ENCODE results near the gene ASB12.
"Not testable (repeated sequence)": the region's sequence is repeated elsewhere in the genome, so short reads cannot be mapped to it uniquely, and the experiment has no call there.

Gene ASB12, protein sequence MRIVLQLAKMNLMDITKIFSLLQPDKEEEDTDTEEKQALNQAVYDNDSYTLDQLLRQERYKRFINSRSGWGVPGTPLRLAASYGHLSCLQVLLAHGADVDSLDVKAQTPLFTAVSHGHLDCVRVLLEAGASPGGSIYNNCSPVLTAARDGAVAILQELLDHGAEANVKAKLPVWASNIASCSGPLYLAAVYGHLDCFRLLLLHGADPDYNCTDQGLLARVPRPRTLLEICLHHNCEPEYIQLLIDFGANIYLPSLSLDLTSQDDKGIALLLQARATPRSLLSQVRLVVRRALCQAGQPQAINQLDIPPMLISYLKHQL

GRCh38 chrX:64230123-64230970, at the start of gene ASB12:
Gene ASB12, minus strand, starts transcription at chrX:64230607. Its CDS starts 4,957 bp downstream, at chrX:64225650.
- no peak for DNase-seq

DNA sequence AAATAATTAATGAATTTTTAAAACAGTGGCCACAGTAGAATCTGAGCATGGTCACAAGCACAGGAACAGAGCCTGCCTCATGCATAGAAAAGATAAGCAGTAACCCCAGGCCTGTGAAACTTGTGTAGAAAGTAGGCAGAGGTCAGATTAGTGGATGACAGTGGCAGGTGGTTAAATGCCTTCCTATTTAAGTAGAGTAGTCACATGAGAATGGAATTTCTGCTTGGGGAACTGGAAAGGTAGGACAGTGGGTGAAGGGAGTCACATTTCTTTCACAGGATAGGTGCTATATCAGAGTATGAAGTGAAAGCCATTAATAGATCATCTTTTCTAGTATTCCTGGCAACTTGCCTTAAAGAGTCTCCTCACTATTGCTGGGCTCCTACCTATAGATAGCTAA, 34.9 kb upstream of the ASB12 start:
- no peak for DNase-seq

- DNase-seq: no peak
Measured at GRCh38 chrX:64229154-64229553, 1.3 kb downstream of the ASB12 start.

GRCh38 chrX:64218023-64218422, 12.4 kb downstream of the ASB12 start:
- no peak for DNase-seq

DNA sequence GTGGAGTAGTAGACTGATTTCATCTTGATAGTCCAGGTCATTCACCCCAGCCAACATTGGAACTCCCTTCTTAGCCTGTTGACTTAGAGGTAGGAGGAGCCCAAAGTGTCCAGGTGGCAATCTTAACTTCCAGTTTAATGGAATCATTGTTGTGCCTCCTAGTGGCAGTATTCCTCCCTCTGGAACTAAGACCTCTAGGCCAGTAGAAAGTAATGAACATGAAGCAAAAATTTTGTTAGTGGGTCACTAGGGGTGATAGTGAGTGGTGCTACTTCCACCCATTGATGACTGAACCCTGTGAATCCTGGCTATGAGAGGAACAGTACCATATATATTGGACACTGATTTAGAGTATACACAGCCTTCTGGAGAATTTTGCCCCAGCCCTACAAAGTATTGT, 16.4 kb downstream of the ASB12 start:
- not testable (repeated sequence) for DNase-seq

- no peak for DNase-seq
Measured at GRCh38 chrX:64206556-64207162, 23.7 kb downstream of the ASB12 start.

- DNase-seq: peak; percentile 89
Measured at GRCh38 chrX:64205735-64206501, 24.5 kb downstream of the ASB12 start.

DNA sequence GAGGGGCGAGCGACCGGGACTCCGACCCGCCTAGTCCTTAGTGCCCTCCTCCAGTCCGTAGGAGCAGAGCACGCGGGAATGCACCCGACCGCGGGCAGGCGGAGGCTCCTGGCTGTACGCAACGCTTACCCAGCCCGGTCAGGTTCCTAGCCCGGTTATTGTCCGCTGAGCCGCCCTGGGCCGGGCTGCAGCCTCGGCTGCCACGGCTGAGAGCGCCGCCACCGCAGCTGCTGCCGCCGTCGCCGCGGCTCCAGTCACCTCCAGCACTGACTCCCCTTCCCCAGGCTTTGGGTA, 25.0 kb downstream of the ASB12 start, which contains the start of gene AMER1:
TSS of gene AMER1 (minus strand) at position 268 of the 294 bp plus-strand sequence. CDS start 12,422 bp downstream, outside the sequence.
- peak; percentile 18 to 42 for DNase-seq

DNA sequence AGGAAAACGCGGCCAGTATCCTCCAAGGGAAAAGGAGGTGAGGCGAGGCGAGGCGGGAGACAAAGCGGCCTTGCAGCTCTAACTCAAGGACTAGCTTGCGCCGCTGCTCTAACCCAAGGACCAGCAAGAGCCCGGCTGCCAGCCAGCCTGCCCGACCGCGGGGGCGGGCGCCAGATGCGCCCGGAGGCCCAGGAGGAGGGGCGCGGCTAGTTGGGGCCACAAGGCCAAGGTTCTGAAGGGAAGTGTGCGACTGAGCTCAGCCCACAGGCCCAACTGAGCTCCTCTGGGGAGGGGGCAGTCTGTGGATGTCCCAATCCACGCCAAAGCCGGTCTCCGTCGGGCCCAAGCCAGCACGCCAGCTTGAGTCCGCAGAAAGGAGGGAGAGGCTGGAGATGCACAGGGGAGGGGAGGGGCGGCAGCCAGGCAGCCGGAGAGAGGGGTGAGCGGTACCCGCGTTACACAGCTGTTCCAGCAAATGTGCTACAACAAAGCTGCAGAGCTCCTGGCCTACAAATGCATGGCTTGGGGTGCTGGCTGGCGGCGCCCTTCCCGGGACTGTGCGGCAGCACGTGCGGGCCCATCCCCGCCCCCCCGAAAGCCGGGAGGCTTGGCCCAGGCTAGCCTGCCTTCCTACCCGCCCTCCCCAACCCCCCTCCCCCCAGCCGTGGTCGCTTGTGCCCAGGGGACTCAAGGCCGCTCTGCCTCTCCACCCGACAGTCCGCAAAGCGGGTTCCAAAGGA, 25.5 kb downstream of the ASB12 start:
- DNase-seq: no peak

DNA sequence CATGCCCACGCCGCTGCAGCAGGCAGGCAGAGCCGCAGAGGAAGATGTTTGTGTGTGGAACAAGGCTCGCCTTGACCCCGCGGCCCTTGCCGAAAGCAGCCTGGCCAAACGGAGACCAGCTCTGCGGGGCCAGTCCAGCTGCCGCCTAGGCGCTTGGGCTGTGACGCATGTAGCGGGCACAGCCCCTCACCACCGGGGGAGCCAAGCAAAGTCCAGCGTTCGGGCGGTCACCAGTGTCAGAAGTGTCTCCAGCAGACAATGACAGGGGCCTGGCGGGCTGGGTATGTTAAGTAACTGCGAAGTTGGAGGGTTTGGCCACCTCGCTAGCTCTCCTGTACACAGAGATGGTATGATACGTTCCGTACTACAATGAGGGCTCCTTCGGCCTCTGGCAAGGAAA, 26.2 kb downstream of the ASB12 start:
- DNase-seq: no peak

GRCh38 chrX:64202808-64203325, 27.5 kb downstream of the ASB12 start:
- DNase-seq: no peak

DNA sequence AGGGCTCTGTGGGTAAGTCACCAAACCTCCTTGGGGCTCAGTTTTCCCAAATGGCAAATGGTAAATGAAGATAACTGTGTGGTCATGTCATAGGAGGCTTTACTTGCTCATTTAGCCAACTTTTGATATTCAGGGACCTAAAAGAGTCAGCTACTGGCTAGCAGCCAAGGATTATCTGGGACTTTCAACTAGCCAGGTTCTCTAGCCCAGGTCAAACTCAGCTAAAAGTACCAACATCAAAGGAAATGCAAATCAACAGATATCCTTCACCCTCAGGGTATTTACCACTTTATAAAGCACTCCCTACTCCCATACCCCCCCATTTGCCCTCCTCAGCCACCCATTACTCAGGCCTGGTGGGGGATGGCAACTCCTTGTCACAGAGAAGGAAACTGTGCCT, 32.4 kb downstream of the ASB12 start:
- DNase-seq: no peak

GRCh38 chrX:64196606-64197005, 33.8 kb downstream of the ASB12 start:
- no peak for DNase-seq

- DNase-seq: no peak
Measured at GRCh38 chrX:64195862-64196261, 34.5 kb downstream of the ASB12 start.

- no peak for DNase-seq
Measured at GRCh38 chrX:64192673-64193072, 37.7 kb downstream of the ASB12 start.

GRCh38 chrX:64192040-64192439, 38.4 kb downstream of the ASB12 start:
- no peak for DNase-seq

DNA sequence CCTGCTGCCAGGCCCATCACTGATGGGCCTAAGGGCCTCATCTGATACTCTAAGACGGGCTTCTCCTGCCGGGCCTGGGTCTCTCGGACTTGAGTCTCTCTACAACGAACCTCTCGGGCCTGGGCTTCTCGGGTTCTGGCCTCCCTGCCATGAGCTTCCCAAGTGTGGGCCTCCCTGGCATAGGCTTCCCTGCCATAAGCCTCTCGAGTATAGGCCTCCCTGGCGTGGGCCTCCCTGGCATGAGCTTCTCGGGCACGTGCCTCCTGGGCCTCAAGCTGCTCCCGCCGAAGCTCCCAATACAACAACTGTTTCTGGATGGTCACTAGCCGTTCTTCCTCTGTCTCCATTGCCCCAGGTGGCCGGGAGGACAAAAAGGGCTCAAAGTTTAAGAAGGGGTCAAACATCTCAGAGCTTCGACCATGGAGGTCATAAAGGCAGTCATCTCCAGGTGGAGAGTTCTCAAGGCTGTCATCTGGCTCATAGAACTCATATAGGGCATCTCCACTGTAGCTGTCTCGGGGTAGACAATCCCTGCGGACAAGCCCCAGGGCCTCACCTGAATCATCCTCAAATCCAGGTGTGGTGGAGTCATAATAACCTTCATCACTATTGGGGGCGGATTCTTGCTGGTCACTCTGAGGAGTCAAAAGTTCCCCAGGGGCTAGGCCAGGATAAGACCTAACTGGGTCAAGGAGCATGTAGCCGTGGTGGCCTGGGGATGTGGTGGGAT, 39.0 kb downstream of the ASB12 start:
- DNase-seq: no peak

DNA sequence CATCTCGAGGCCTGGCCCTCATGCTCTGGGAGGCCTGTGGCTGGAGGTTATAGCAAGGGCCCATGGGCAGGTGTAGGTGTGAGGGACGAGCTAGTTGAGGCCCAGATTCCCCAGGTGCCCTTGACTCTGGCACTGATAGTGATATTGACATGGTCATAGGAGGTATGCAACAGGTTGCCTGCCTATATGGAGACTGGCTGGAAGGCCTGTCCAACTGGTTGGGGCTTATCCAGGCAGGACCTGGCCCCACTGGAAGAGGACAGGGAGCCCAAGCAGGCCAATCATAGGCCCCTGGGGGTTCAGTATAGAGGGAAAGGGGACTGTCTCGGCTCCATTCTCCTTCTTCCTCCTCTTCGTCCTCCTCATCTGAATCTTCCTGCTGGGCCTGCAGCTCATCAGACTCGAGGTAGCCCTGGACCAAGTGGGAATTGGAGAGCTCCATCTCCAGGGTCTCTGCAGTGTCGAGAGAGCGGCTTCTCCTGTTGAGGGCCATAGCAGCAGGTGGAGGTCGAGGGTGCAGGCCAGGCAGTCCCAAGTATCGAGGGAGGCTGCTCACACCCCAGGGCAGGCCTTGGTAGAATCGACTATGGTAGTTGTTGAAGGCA, 40.2 kb downstream of the ASB12 start:
- no peak for DNase-seq

DNA sequence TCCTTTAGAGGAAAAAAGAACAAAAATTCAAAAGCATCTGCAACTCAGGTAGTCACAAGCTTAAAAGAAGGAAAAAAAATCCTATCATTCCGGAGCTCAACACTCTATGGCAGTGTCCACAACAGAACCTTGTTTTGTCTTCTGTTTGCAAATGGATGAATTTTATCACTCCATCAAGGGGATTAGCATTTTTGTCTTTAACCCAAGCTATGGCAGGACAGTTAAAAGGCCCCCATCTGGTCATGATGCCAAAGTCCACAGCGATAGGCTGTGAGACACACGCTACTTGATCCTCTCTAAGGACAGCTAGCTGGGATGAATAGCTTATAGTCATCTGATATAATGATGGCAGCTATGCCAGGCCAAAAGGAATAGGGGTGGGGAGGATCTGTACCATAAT, 41.5 kb downstream of the ASB12 start:
- DNase-seq: no peak

DNA sequence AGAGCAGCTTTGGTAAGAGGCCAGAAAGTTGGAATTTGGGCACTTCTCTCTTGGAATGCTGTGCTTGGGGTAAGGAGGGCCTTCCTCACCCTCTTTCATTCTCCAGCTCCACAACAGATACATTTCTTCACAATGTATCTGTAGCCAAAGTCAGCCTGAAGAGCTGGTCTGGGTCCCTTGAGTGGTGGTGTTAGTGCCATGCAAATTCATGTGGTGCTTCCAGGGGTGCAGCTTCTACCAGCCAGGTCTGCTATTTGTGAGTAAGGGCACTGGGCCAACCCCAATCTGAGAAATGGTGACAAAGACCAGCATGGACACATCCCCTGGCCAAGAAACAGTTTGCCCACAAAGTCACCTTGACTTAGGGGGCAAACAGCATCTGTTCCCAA, 42.7 kb downstream of the ASB12 start:
- no peak for DNase-seq

Data from inflammatory macrophage treated with lipopolysaccharide for 1 hour (primary cell).